UCSD-AML1 (cell line): Measurements from ENCODE around the gene RNU1-1.
"Not testable (repeated sequence)": the region's sequence is repeated elsewhere in the genome, so short reads cannot be mapped to it uniquely, and the experiment has no call there.

Source experiments
- DNase-seq: peaks from one replicate; lab custom pipeline; 2025; ENCODE audit not compliant: unreplicated experiment; lab: John Stamatoyannopoulos, UW

RNU1-1 gene

DNA sequence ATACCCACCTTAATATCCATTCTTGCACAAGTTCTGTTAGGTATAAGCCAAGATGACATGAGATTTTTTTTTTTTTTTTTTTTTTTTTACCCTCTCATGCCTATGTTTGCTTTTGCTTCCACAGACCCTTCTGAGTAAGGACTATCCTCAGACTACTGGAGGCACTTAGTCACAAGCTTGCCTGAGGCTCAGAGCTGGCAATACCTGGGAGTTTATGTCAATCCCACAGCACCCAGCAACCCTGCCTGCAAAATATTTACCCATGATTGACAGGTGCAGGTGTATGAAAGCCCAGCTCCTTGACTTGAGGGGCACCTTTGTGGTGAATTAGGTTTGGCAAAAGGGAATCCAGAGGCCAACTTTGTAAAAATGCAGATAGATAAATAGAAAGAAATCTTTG, 11.7 kb upstream of the RNU1-1 start:
- not testable (repeated sequence) for DNase-seq

DNA sequence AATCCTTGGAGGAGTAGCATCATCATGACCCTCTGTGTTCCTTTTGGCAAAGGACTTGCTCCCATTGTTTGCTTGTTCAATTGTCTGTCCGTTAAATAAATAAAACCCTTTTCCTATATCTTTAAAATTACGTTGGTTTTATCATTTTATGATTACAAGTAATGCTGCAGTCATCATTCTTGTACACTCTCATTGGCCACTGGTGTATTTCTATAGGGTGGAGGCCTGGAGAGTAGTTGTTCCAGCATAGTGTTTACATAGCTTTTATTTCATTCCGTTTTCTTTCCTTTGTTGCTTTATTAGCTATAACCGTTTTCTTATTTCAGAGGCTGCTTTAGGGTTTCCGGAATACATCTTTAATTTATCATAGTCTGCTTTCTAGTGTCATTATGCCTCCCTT, 7.6 kb upstream of the RNU1-1 start:
- DNase-seq: not testable (repeated sequence)

DNA sequence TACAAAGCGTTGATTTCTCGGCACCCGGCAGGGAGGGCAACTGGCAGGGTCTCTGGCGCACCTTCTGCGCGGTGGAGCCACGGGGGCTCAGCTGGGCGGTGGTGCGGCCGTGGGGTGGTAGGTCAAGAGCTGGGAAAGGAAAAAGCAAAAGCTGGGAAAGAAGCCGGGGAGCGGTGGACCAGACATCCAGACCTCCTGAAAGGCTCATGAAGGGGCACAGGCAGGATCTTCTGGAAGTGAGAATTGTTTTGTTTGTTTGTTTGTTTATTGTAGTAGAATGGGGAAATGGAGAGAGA, 7.2 kb upstream of the RNU1-1 start:
- no peak for DNase-seq

DNA sequence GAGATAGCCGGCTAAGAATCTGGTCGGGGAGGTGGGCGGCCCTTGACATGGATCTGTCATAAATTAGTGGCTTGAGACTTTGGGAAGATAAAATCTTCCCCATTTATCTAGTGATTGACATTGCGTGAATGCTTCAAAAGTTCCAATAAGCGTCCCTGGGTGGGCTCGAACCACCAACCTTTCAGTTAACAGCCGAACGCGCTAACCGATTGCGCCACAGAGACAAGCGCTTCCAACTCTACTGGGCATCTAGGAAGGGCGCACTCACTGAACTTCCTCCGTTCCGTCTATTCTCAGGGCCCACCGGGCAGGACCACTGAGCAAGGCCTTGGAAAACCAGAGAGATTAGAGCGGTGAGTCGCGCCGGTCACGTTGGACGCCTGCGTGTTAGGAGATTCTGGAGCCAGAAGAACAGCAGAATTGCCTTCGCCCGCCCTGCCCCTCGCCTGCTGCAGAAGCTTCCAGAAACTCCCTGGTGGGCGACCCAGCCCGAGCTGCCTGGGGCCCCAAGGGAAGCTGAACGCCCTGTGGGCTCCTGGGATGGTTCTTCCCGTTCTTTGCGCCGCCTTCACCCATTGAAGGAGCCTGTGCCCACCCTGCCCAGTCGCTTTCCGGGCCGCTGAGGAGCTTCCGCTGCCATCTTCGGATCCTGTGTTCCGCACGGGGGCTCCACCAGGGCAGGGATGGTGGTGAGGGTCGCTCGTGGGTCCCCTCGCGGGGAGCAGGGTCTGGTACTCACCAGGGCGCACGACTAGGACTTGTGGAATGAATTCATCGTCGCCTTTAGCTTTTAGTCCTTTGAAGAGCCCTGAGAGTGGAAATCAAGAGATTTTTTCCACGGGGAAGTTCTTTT, 6.6 kb upstream of the RNU1-1 start:
- DNase-seq: not testable (repeated sequence)

DNA sequence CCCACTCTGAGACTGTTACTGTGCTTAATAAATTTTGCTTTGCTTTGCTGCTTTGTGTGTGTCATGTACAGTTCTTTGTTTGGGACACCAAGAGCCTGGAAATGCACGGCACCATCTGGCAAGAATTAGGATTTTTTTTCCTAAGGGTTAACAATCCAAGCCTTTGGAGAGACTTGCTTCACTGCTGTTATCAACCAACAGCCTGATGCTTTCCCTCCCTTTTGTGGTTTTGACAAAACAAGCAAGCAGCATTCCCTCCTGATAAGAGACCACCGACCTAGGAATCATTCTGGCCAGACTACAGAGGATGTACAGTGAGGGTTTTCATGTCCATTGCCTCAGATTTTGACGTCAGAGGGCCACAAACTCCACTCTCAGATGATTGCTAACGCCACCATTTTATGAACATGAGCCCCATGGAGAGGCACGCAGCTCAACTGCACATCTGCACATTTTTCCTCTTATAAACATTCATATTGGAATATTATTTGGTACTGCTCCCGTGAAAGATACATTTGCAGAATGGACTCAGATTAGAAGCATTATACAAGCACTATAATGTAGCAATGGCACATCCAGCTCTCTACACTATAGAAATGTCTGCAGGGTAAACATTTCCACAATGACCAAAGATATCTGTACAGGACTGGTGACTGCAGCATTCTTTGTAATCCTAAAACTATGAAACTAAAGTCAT, 5.3 kb upstream of the RNU1-1 start:
- not testable (repeated sequence) for DNase-seq

DNA sequence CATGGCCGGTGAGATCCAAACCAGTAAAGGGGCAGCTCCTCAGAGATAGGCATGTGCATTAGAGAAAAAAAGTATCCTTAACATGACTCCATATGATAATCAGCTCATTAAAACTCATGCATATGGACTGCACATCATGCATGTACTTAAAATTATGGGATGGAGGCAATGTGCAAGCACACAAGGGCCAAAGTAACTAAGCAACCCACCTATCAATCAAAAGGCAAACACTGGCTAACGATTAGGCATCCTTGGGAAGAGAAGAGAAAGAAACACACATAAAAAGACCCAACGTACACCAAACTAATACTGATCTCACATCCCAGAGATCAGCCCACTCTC, 4.8 kb upstream of the RNU1-1 start:
- DNase-seq: not testable (repeated sequence)

DNA sequence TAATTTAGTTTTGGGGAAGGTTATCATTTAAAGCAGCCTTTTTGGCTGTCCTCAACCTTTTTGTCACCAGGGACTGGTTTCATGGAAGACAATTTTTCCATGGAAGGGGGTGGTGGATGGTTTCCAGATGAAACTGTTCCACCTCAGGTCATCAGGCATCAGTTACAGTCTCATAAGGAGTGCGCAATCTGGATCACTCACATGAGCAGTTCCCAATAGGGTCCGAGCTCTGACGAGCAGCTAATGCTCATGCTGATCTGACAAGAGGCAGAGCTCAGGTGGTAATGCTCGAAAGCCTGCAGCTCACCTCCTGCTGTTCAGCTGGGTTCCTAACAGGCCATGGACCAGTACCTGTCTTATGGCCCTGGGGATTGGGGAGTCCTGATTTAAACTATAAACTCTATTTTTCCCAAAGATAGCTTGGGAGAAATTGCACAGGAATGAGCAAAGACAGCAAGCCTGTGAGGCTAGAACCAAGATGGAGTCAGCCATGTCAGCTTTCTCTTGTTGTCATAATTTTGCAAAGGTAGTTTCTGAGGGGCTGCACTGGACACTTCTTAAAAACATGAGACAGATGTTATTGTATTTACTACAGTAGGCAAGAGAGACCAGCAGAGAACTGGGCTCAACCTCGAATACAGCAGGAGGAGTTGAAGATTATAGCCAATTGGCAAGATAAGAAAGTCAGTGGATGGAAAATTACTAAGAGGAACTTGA, 2.8 kb upstream of the RNU1-1 start:
- not testable (repeated sequence) for DNase-seq

DNA sequence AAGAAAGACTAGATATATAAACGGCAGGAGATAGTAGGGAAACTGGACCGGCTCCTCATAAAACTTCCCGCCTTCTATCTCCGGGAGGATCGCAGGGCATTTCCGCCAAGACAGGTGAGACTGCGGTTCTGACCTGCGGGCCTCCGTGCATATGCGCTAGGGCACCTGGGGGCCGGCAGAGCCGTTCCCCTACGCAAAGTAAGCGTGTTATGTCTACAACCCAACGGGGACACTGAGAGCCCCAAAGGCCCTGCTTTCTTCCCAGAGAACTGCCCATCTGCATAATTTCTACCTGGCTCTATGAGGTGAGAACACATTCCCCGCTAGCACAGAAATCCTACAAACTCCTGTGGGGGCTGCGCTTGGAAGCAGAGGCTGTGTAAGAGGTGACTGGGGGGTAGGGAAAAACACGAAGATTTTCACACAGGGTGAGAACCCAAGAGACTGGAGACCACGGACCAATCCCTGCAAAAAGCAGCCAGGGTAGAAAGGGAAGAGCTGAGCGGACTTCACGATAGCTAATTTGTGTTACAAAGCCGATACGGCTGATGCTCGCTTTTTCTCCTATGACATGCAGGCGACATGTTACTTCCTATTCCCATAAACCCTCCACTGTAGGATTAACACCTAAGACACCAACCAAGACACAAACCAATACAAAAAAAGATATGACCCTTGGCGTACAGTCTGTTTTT, 526 bp downstream of the RNU1-1 start:
- peak; percentile 75 for DNase-seq

DNA sequence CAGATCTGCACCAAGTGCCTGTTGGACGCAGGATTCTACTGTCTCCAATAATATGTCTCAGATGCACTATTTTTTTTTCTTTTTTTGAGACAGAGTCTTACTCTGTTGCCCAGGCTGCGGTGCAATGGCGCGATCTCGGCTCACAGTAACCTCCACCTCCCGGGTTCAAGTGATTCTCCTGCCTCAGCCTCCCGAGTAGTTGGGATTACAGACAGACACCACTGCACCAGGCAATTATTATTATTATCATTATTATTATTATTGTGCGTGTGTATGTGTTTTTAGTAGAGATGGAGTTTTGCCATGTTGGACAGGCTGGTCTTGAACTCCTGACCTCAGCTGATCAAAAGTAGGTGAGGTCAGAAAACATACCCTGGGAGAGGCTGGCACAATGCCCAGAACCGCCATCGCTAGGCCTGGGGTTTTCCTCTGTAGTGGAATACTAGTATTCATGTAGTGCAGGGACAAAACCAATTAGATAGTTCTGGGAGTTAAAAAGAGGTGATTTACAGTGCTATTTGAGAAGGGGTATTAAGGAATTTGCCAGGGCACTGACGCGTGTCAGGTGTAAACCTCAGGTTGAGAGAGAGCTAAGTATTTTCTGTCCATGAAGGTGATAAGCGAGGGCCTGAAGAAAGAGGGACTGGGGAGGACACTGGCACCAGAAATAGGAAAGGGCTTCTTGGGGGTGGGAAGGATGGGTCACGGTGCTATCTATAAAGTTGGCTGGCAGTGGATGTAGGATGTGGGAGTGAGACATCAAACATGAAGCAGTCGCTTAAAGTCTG, 1.3 kb downstream of the RNU1-1 start:
- DNase-seq: not testable (repeated sequence)

DNA sequence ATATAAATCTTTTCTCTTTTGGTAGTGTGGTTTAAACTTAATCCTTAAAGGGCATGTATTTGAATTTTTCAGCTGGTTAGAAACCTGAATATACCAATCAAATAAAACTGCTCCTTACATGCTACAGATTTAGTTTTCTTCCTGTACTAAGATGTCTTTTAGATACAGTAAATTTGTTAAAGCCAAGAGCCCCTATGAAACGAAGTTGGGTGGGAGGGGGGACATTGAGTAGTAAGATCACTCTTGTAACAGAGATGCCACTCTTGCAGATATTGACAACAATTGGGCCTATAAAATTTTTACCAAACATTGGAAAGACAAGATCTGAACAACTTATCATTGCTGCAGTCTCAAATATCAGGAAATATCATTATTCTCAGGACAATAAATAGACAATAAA, 2.2 kb downstream of the RNU1-1 start:
- not testable (repeated sequence) for DNase-seq

DNA sequence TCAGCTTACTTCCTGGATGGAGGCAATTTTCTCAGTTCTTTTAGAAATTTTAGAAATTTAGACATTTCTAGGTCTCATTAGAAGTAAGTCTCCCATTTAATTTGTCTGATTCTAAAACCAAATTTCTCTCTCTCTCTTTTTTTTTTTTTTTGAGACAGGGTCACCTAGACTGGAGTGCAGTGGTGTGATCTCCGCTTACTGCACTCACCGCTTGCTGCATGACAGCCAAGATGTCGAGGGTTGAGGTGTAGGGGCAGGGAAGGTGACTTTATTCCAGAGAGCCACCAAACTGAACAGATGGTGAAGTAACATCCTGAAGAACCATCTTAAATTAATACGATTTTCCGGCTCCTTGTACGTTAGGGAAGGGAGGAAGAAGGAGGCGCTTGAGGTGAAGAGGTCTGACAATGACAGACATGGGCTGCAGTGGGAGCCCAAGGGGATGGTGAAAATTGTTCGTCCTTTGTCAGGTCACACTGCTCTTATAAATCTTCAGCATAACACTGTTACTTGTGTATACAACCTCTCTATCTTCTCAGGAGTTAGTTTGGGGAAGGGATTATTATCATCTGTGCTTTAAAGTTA, 5.1 kb downstream of the RNU1-1 start:
- DNase-seq: not testable (repeated sequence)

DNA sequence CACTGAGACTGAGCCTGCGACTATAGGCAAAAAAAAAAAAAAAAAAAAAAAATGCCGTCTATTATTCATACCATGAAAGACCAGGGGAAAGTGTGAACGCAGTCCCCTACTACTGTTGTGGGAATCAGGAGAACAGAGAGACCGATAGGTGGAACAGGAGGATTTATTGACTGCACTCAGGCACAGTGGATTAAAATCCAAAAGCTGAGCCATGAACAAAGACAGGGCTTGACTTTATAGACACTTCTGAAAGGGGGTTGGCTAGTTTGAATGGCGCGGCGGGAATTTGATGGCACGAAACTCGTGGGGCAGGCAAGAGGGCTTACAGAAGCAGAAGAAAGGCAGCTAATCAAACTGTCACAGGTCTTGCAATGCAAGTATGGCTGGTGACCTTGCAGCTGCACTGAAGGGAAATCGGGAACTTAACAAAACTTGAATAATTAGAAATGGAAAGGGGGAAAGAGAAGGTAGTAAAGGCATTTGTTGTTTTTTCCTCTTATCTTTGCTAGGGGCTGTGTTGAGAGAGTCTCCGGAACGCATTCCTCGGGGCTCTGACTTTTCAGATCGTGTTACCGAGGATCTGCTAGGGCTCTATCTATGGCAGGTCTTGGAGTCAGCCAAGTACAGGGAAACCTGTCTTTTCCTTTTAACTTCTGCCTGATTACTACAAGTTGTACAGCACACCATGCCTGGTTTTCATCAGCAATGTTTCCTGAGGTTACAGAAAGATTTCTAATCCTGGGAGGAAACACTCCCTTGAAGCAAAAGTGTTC, 7.5 kb downstream of the RNU1-1 start:
- DNase-seq: not testable (repeated sequence)

DNA sequence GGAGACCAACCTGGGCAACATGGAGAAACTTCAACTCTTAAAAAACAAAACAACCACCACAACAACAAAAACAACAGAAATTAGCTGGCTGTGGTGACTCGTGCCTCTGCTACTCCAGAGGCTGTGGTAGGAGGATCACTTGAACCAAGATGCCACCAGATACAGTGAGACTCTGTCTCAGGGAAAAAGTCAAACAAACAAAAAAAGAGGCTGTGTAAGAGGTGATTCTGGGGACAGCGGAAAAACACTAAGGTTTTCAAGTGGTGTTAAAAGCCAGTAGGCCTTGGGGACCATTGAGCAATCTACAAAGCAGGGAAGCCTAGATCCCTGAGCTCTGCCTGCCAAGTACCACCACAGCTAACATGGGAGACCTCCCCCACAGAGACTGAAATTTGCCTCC, 8.2 kb downstream of the RNU1-1 start:
- DNase-seq: not testable (repeated sequence)

DNA sequence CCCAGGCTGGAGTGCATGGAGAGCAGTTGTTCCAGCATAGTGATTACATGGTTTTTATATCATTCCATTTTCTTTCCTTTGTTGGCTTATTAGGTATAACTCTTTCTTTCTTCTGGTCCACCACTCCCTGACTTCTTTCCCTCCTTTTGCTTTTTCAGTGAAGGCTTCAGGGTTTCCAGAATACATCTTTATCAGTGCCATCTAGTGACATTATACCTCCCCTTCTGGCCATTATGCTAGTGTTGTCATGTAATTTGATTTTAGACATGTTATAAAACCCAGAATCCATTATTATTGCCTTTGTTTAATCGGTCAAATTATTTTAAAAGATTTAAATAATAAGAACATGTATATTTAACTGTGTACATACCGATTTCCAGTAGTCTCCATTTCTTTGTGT, 10.6 kb downstream of the RNU1-1 start:
- DNase-seq: no peak

DNA sequence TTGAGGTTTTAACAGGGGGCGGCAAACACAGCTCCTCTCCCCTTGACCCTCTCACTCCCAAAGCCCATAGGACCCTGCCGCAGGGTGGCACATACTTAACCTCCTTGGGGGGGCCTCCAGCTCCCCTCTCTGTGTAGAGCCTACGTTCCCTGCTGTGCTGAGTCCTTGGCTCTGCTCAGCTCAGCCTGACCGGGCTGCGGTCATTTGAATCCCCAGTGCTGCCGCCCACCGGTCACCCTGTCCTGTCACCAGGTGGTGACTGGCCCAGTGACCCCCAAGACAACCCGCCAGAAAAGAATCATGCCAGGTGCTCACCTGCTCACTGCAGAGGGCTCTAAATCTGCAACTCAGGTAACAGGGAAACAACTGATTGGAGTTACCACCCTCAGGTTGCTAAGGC, 12.6 kb downstream of the RNU1-1 start:
- DNase-seq: not testable (repeated sequence)

DNA sequence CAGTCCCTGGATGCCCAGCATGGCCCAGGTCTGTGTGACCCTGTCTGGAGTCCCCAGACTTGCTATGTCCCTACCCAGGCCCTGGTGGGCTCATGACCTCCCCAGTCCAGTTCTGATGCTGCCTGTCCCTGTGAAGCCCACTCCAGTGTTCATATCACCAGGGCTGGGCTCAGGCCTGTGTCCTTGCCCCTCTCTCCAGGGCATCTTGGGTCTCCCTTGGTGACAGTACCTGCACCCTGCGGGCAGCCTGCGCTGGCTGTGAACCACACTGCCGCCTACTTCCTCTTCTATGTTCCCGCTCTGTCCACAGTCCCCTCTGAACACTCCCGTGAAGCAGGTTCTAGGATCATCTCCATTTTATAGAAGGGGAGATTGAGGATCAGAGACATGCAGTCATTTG, 13.1 kb downstream of the RNU1-1 start:
- DNase-seq: not testable (repeated sequence)

DNA sequence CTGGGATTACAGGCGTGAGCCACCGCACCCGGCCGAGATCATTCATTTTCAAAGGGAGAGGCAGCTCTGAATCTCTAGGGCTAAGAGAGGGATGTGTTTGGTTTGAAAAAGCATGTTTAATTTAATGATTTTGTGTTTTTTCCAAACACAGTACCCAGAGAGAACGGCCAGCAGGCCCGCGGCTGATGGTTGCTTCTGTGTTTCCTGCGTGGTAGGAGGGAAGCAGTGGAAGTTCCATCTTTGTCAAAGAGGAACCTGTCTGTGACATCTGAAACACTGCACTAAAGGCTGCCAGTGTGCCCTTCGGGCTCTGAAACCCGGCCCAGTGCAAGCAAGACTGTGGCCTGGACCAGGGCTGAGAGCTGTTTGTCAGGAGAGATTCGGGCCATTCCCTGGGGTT, 13.6 kb downstream of the RNU1-1 start:
- not testable (repeated sequence) for DNase-seq

DNA sequence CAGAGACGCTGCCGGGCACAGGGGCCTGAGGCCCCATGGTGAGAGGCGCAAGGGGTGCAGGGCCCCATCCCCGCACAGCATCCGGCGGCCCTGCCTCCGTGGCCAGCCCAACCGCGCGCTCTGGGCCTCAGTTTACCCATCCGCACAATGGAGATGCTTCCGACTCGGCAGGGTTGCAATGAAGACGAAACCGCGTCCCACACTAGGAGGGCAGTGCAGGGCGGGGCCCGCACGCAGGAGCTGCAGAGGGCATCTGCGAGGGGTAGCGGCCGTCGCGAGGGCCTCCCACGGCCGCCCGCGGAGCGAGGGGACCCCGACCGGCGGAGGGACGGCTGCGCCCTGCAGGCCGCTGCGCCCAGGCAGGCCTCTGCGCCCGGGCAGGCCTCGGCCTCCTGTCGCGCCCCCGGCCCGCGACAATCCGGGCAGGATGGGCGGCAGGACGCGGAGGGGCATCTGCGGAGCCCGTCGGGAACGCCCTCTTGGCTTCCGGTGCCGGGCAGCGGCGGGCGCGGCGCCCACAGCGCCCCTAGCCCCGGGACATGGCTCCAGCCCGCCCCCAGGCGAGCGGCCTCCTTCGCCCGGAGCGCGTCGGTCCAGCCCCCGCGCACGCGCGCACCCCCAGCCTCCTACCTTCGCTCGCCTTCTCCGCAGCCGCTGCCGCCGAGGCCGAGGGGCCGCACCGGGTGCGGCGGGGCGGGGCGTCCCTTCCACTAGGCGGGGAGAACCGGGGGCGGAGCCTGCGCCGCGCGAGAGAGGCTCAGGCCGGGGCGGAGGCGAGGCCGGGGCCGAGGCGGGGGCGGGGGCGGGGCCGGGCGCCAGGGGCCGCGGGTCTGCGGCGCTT, 15.3 kb downstream of the RNU1-1 start:
- DNase-seq: peak; percentile 82

DNA sequence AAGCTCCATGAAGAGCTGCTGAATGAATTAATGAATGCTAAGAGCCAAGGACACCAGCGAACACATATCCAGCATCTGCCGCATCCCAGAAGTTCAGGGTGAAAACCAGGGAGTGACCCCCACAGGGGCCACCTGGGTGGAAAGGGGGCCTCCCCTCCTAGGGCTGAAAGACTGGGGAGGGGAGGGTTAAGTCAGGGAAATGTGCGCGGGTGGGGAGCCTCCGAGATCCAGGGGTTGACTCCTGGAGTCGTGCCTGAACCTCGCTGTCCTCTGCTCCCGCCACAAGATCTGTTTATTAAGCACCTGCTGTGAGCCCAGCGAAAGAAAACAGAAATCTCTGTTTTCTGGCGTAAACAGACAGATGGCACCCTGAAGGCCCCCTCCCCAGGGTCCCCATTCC, 16.0 kb downstream of the RNU1-1 start:
- not testable (repeated sequence) for DNase-seq
